GM12874 (cell line): ENCODE results near the gene ABCA3.

Source experiments
- TF ChIP-seq, protein P1 (sequence below): IDR thresholded peaks from 2 replicates; pipeline ENCODE4 v1.5.1; 2011; ENCODE audit warnings: low read depth, mild to moderate bottlenecking, control low read depth, low read length, moderate library complexity; ENCODE audit not compliant: insufficient read depth

Gene ABCA3

GRCh38 chr16:2333231-2333630 is 7.3 kb downstream of the ABCA3 start:
- TF ChIP-seq, protein P1, sequence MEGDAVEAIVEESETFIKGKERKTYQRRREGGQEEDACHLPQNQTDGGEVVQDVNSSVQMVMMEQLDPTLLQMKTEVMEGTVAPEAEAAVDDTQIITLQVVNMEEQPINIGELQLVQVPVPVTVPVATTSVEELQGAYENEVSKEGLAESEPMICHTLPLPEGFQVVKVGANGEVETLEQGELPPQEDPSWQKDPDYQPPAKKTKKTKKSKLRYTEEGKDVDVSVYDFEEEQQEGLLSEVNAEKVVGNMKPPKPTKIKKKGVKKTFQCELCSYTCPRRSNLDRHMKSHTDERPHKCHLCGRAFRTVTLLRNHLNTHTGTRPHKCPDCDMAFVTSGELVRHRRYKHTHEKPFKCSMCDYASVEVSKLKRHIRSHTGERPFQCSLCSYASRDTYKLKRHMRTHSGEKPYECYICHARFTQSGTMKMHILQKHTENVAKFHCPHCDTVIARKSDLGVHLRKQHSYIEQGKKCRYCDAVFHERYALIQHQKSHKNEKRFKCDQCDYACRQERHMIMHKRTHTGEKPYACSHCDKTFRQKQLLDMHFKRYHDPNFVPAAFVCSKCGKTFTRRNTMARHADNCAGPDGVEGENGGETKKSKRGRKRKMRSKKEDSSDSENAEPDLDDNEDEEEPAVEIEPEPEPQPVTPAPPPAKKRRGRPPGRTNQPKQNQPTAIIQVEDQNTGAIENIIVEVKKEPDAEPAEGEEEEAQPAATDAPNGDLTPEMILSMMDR, result no peak

DNA sequence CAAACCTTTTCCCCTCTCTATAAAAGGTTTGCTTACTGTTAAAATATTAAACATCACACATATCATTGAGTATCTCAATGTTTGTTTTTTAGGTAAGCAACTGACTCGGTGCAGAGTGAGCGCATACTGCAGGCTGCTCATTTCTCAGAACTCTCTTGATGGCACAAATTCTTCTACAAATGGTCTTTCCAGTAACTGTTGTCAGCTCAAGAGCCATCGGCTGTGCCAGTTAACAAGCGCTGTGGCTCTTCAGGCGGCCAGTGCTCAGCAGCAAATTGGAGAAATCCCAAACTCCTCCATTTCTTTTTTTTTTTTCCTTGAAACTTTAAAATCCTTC is 8.6 kb downstream of the ABCA3 start:
- TF ChIP-seq, protein P1, result no peak

DNA sequence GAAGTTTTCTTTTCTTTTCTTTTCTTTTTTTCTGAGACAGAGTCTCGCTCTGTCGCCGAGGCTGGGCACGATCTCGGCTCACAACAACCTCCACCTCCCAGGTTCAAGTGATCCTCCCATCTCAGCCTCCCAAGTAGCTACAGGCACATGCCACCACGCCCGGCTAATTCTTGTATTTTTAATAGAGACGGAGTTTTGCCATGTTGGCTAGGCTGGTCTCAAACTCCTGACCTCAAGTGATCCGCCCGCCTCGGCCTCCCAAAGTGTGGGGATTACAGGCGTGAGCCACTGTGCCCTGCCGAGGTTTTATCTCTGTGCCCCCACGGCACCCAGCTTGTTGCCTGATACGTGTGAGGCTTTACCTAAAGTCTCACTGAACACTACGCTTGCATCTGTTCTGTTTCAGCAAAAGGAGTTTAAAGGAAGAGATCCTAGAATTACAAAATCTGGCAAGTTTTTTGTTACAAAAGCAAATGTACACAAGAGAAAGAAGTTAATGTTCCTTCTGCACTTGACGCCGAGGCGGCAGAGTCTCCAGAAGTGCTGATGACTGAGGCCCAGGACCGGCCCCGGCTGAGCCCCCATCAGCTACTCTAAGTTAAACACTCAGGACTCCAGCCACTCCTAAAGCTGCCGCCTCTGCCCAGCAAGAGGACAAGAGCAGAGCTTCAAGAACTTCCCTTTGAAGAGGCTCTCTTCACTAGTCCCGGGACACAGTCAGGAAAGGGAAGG is 9.2 kb downstream of the ABCA3 start:
- TF ChIP-seq, protein P1, result no peak

- TF ChIP-seq, protein P1, result no peak
Observed at GRCh38 chr16:2329532-2329931, 11.0 kb downstream of the ABCA3 start.

- TF ChIP-seq, protein P1, result no peak
Observed at GRCh38 chr16:2328428-2328827, 12.1 kb downstream of the ABCA3 start.

- TF ChIP-seq, protein P1, result no peak
Observed at GRCh38 chr16:2326191-2326590, 14.3 kb downstream of the ABCA3 start.

DNA sequence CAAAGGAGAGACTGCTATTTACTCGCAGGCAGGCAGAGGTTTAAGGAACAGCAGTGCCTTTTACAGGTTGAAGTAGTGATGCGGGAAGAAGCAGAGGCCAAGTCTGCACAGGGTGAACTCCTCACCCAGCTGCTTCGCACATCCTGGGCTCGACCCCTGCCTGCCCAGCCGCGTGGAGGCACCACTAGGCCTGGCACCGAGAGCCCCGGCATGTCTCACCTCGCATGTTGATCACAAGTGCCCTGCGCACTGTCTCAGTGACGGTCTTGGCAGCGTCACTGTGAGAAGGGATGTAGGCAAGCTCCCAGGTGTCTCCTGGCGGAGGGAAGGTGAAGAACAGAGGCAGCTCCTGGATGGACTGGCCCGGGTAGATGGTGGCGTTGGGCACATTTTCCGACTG is 14.7 kb downstream of the ABCA3 start:
- TF ChIP-seq, protein P1, result no peak
